ENCODE measurements around the gene UBE2QL1. TPM values are rescaled to one million over a fixed set of nuclear protein-coding genes. Genes with fewer than 3 reads are reported as not detected.

The UBE2QL1 gene
- total and polyA plus RNA-seq, 4 donors, result 0.02 to 0.51 (median 0.09) TPM

- TF ChIP-seq CTCF (IDR thresholded peaks at IDR 0.05; ENCODE audit: control extremely low read depth, extremely low read depth), result no peak
- ATAC-seq (ENCODE audit: insufficient read depth, low FRiP score) (no peak), DNase-seq (no peak)
- peaks cover 0 to 11% (median 0%) of the 10 kb centered on the region in 4 donors for H3K9me3 ChIP-seq (ENCODE audit: control insufficient read depth in 4 of 4, insufficient read depth in 3 of 4, low read length in 3 of 4)
- peaks cover 0 to 4% (median 0%) of the 10 kb centered on the region in 5 donors for H3K4me1 ChIP-seq (ENCODE audit: control insufficient read depth in 5 of 5, insufficient read depth in 5 of 5, low read length in 5 of 5)
- peaks cover 0 to 10% (median 3%) of the 10 kb centered on the region in 3 donors for H3K27me3 ChIP-seq (ENCODE audit: control insufficient read depth in 3 of 3, insufficient read depth in 3 of 3, low read length in 2 of 3)
- 71 to 82% methylated on average over 14 of the region's 14 CpGs for WGBS, 2 donors
- H3K4me3 ChIP-seq, result no peak overlapping the region
- no peak overlapping the region for H3K9ac ChIP-seq (ENCODE audit: insufficient read depth in 1 of 2, low read length in 2 of 2)
- H3K36me3 ChIP-seq (ENCODE audit: control insufficient read depth in 4 of 4, insufficient read depth in 4 of 4, low read length in 4 of 4), result no peaks in the 10 kb centered on the region
- H3K27ac ChIP-seq (ENCODE audit: low read depth in 1 of 2, low read length in 1 of 2), result no peak overlapping the region
Measured at GRCh38 chr5:6434731-6435130, 13.9 kb upstream of the UBE2QL1 start.

GRCh38 chr5:6435356-6435755 is 13.3 kb upstream of the UBE2QL1 start:
- DNase-seq, result peak in 1 of 3 donors; percentile 5
- peaks cover 0 to 14% (median 2%) of the 10 kb centered on the region in 4 donors for H3K9me3 ChIP-seq (ENCODE audit: control insufficient read depth in 4 of 4, insufficient read depth in 3 of 4, low read length in 3 of 4)
- TF ChIP-seq CTCF (IDR thresholded peaks at IDR 0.05; ENCODE audit: control extremely low read depth, extremely low read depth), result no peak
- H3K27me3 ChIP-seq (ENCODE audit: control insufficient read depth in 3 of 3, insufficient read depth in 3 of 3, low read length in 2 of 3), result peaks cover 0 to 10% (median 3%) of the 10 kb centered on the region in 3 donors
- peaks cover 0 to 4% (median 0%) of the 10 kb centered on the region in 5 donors for H3K4me1 ChIP-seq (ENCODE audit: control insufficient read depth in 5 of 5, insufficient read depth in 5 of 5, low read length in 5 of 5)
- 23 to 35% methylated on average over 8 of the region's 8 CpGs for WGBS, 2 donors
- H3K27ac ChIP-seq (ENCODE audit: low read depth in 1 of 2, low read length in 1 of 2), result no peak overlapping the region
- ATAC-seq (ENCODE audit: insufficient read depth, low FRiP score), result no peak
- no peak overlapping the region for H3K4me3 ChIP-seq
- H3K9ac ChIP-seq (ENCODE audit: insufficient read depth in 1 of 2, low read length in 2 of 2), result no peak overlapping the region
- H3K36me3 ChIP-seq (ENCODE audit: control insufficient read depth in 4 of 4, insufficient read depth in 4 of 4, low read length in 4 of 4), result no peaks in the 10 kb centered on the region

GRCh38 chr5:6436715-6437331 is 11.8 kb upstream of the UBE2QL1 start:
- Histone ChIP-seq H3K36me3 (ENCODE audit: control insufficient read depth in 4 of 4, insufficient read depth in 4 of 4, low read length in 4 of 4) (no peaks in the 10 kb centered on the region), H3K27me3 (ENCODE audit: control insufficient read depth in 3 of 3, insufficient read depth in 3 of 3, low read length in 2 of 3) (peaks cover 0 to 10% (median 3%) of the 10 kb centered on the region in 3 donors), H3K9me3 (ENCODE audit: control insufficient read depth in 4 of 4, insufficient read depth in 3 of 4, low read length in 3 of 4) (peaks cover 0 to 14% (median 2%) of the 10 kb centered on the region in 4 donors), H3K4me3 (no peak overlapping the region), H3K27ac (ENCODE audit: low read depth in 1 of 2, low read length in 1 of 2) (no peak overlapping the region), H3K4me1 (ENCODE audit: control insufficient read depth in 5 of 5, insufficient read depth in 5 of 5, low read length in 5 of 5) (peaks cover 0 to 2% (median 0%) of the 10 kb centered on the region in 5 donors), H3K9ac (ENCODE audit: insufficient read depth in 1 of 2, low read length in 2 of 2) (no peak overlapping the region)
- WGBS, 2 donors, result 73 to 85% methylated on average over 4 of the region's 4 CpGs
- no peak for TF ChIP-seq CTCF (IDR thresholded peaks at IDR 0.05; ENCODE audit: control extremely low read depth, extremely low read depth)
- DNase-seq, result no peak
- no peak for ATAC-seq (ENCODE audit: insufficient read depth, low FRiP score)
